Fibroblast of skin of back (primary cell): ENCODE measurements around the gene SBNO1. TPM values are rescaled to one million over a fixed set of nuclear protein-coding genes. Genes with fewer than 3 reads are reported as not detected.
"Not testable (repeated sequence)": the region's sequence is repeated elsewhere in the genome, so short reads cannot be mapped to it uniquely, and the experiment has no call there.

Experiments used
- DNase-seq: peaks from one replicate; pipeline ENCODE4 v3.0.0-alpha.2; 2013
- polyA plus RNA-seq, 2 experiments: library from polyadenylated mRNA; unstranded; fragments of 120-200 nt; gene quantifications; one replicate each; pipeline ENCODE4 v1.2.1, GENCODE V29; 2013; ENCODE audit not compliant: insufficient read length in 2 of 2

SBNO1 gene
- polyA plus RNA-seq (2013, experiment 1 of 2; ENCODE audit: insufficient read length) = 19.7 TPM
- 19.6 TPM for polyA plus RNA-seq (2013, experiment 2 of 2; ENCODE audit: insufficient read length)

- peak; percentile 86 for DNase-seq
Measured at GRCh38 chr12:123364532-123365024, at the start of gene SBNO1. Gene SBNO1, minus strand, starts transcription at chr12:123364847. Its CDS starts 14,406 bp downstream, at chr12:123350441.

DNA sequence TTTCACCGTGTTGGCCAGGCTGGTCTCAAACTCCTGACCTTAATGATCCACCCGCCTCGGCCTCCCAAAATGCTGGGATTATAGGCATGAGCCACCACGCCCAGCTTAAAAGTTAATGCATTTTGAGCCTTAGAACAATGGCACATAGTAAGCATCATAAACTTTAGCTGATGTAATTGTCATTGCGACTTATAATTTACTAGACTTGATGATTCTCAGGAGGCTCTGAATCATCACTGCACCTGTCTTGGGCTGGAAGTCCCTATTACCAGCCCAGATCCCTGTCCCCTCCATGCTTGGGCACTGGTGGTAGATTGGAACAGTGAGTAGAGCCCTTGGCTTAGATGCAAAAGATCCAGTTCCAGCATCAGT, 45.4 kb upstream of the SBNO1 start:
- DNase-seq = no peak

- not testable (repeated sequence) for DNase-seq
Measured at GRCh38 chr12:123409284-123410040, 44.8 kb upstream of the SBNO1 start.

DNA sequence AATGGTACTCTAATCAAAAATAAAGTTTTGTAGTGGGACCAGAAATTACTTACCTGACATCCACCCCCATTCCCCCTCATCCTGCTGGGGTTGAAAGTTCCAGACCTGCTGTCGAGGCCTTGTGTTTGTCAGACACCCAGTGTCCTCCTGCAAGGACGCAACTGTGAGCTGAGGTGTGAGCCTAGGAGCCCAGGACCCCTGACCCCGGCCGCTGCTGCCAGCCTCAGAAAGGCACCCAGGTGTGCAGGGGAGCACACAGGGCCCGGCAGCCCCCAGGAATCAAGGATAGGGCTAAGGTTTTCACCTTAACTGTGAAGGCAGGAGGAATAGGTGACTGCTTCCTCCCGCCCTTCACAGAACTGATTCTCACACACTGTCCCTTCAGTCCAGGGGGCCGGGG, 44.0 kb upstream of the SBNO1 start:
- DNase-seq = not testable (repeated sequence)

- not testable (repeated sequence) for DNase-seq
Measured at GRCh38 chr12:123407934-123408333, 43.3 kb upstream of the SBNO1 start.

DNA sequence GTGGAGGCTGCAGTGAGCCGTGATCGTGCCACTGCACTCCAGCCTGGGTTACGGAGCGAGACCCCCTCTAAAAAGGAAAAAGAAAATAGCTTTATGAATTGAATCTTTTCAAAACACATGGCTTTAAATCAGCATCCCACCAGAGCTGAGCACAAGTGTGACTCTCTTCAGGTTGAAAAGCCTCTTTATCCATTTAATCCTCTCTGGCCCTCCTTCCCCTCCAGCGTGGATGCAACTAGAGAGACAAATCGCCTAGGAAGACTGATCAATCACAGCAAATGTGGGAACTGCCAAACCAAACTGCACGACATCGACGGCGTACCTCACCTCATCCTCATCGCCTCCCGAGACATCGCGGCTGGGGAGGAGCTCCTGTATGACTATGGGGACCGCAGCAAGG, 42.6 kb upstream of the SBNO1 start:
- not testable (repeated sequence) for DNase-seq

GRCh38 chr12:123404581-123404980, 39.9 kb upstream of the SBNO1 start:
- DNase-seq = no peak

GRCh38 chr12:123401753-123402683, 37.4 kb upstream of the SBNO1 start:
- no peak for DNase-seq

- no peak for DNase-seq
Measured at GRCh38 chr12:123399255-123399617, 34.6 kb upstream of the SBNO1 start.

DNA sequence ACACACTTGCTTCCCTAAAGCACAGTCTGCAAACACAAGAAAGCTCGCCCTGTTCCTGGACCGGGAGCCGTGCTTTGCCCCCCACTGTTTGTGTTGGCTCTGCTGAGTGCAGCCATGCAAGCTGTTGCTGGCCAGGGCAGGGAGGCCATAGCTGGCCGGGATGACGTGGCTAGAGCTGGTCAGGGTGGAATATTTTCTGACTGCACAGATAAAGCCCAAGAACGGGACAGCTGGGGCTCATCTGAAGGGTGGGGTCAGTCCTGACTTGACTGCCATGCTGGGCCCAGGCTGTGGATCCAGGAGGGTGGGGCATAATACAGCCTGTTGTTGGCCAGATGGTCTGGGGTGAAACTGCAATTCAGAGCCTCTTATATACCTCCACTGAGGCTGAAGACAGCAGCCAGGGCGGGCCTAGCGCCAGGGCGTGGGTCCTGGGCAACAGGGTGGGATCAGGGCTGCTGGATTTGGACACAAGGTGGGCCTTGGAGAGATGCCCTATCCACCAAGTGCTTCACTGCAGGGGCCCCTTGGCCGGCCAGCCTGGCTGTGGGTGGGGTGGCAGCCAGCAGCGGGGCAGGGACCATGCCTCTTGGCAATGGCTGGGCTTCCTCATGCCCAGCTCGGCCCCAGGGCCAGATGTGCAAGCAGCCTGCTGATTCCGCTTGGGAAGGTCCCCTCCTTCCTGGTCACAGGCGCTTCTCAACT, 34.1 kb upstream of the SBNO1 start:
- peak; percentile 53 for DNase-seq

GRCh38 chr12:123398177-123398549, 33.5 kb upstream of the SBNO1 start:
- no peak for DNase-seq

DNA sequence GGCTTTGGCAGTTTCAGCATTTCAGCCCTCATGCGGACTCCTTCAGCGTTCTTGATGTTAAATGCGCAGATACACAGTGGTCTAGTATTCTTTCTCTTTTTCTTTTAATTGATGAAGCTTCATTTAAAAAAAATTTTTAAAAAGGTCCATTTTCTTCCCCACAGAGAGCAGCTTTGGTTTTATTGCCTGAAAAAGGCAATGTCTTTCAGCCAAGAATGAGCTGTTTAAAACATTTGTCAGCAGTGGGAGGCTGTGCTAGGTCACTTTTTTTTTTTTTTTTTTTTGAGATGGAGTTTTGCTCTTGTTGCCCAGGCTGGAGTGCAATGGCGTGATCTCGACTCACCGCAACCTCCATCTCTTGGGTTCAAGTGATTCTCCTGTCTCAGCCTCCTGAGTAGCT, 32.8 kb upstream of the SBNO1 start:
- DNase-seq = no peak

GRCh38 chr12:123396954-123397353, 32.3 kb upstream of the SBNO1 start:
- no peak for DNase-seq

- DNase-seq = no peak
Measured at GRCh38 chr12:123396543-123396942, 31.9 kb upstream of the SBNO1 start.

DNA sequence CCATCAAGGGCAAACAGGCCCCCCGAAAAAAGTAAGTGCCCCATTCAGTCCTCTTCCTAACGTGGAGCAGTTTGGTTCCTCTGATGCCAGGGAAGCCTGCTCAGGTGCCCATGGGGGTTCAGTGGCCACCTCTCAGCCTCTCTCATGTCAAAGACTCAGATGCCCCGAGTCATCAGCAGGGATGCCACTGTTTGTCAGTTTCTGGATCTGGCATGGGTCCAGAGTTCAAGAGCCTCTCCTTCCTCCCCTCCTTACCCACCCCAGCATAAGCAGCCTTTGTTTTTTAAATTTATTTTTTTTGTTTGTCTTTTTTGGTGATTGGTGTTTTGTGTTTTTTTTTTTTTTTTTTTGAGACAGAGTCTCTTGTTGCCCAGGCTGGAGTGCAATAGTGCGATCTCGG, 30.6 kb upstream of the SBNO1 start:
- DNase-seq = no peak

DNA sequence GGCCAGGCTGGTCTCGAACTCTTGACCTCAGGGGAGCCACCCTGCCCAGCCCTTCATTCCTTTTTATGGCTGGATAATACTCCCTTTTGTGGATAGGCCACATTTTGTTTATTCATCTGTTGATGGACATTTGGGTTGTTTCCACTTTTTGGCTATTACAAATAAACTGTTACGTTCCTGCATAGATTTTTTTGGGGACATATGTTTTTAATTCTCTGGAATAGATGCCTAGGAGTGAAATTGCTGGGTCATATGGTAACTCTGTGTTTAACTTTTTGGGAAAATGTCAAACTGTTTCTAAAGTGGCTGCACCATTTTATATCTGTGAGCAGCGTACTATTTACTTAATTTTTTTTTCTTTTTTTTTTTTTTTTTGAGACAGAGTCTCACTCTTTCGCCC, 29.1 kb upstream of the SBNO1 start:
- DNase-seq = no peak

- DNase-seq = no peak
Measured at GRCh38 chr12:123391546-123392343, 27.1 kb upstream of the SBNO1 start.

DNA sequence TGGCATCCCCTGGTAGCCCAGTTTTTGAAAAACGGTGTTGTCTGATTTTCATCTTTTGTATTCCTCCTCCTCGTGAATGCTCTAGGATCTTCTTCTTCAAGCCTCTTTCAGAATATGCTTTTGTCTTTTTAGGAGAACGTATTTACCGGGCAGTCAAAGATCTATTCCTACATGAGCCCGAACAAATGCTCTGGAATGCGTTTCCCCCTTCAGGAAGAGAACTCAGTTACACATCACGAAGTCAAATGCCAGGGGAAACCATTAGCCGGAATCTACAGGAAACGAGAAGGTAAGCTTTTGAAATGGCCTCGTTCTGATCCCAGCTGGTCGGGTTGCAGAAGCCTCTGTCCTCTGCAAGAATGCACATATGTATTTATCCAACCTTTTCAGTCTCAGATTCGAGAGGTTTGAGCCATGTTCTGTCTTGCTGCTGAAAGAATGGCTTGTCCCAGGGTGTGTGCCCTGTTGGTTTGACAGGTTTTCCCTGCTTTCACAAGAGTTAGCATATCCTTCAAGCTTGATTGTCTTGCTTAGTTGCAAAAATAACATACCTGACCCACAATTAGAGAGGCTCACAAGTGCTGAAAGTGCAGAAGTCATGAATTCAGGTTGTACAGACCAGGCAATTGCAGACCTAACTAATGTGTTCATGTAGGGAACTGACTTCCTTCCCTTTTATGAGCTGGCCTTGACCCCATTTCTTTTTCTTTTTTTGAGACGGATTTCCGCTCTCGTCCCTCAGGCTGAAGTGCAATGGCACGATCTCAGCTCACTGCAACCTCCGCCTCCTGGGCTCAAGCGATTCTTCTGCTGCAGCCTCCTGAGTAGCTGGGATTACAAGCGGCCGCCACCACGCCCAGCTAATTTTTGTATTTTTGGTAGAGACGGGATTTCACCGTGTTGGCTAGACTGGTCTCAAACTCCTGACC, 26.1 kb upstream of the SBNO1 start:
- no peak for DNase-seq

DNA sequence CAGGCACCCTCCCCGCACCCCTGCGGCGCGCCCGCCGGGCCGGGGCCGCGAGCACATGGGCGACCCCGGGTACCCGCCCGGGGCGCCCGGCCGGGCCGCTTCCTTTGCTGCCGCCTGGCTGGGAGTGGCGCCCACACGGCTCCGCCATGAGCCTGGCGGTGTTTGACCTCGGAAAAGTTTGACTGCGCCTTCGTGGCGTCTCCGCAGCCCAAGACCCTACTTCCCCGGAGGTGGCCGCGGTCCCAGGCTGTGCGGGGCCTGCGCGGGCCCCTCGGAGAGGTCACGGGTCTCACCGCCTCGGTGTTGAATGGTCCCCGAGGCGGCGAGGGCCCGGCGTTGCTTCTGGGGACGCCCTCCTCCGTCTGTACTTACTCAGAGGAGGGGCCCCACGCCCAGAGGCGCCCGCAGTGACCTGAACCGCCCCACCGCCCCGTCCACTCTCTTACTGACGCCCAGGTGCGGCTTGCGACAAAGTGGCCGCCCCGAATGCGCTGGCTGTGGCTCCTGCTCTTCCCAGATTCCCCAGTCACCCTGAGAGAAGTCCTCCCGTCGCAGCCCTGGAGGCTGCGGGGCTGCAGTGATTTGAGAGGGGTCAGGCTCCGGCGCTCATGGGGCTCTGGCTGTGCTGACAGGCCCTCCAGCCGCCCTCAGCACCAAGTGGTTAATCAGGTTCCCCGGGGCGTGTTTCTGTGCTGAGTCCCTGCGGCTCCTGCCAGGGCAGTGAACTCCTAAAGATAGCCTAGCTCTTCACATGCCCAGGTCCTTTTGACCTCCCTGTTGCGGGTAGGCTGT, 25.1 kb upstream of the SBNO1 start:
- DNase-seq = no peak
